Measurements from ENCODE around the gene PHLDB3. TPM values are rescaled to one million over a fixed set of nuclear protein-coding genes. Genes with fewer than 3 reads are reported as not detected.

PHLDB3 gene
- total and polyA plus RNA-seq, 4 donors: 5.8 to 23.4 (median 7.9) TPM

DNA sequence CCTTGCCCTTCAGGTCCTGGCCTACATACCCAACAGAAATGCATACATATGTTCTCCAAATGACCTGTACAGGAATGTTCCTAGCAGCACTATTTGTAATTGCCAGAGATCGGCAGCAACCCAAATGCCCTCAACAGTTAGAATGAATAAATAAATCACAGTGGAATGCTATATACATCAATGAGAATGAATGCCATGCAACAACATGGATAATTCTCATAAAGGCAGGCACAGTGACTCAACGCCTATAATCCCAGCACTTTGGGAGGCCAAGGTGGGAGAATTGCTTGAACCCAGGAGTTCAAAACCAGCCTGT is 71.2 kb downstream of the PHLDB3 start:
- 94 to 97% methylated on average over 2 of the region's 2 CpGs for WGBS, 2 donors
- H3K9me3 ChIP-seq (ENCODE audit: control insufficient read depth in 4 of 4, insufficient read depth in 3 of 4, low read length in 3 of 4): no peaks in the 10 kb centered on the region
- no peak for ATAC-seq (ENCODE audit: insufficient read depth, low FRiP score)

GRCh38 chr19:43430976-43431375 is 73.6 kb downstream of the PHLDB3 start:
- Histone ChIP-seq H3K9ac (ENCODE audit: insufficient read depth in 1 of 2, low read length in 2 of 2) (no peak overlapping the region), H3K27me3 (ENCODE audit: control insufficient read depth in 3 of 3, insufficient read depth in 3 of 3, low read length in 2 of 3) (no peaks in the 10 kb centered on the region), H3K4me1 (ENCODE audit: control insufficient read depth in 5 of 5, insufficient read depth in 5 of 5, low read length in 5 of 5) (no peaks in the 10 kb centered on the region), H3K27ac (ENCODE audit: low read depth in 1 of 2, low read length in 1 of 2) (no peak overlapping the region), H3K4me3 (no peak overlapping the region), H3K9me3 (ENCODE audit: control insufficient read depth in 4 of 4, insufficient read depth in 3 of 4, low read length in 3 of 4) (no peaks in the 10 kb centered on the region), H3K36me3 (ENCODE audit: control insufficient read depth in 4 of 4, insufficient read depth in 4 of 4, low read length in 4 of 4) (no peaks in the 10 kb centered on the region)
- TF ChIP-seq CTCF (IDR thresholded peaks at IDR 0.05; ENCODE audit: control extremely low read depth, extremely low read depth): no peak
- ATAC-seq (ENCODE audit: insufficient read depth, low FRiP score) (no peak), DNase-seq (no peak)
- WGBS, 2 donors: 91 to 94% methylated on average over 9 of the region's 9 CpGs

More for the DNA sequence above, 71.2 kb downstream of the PHLDB3 start:
- Histone ChIP-seq H3K9ac (ENCODE audit: insufficient read depth in 1 of 2, low read length in 2 of 2) (no peak overlapping the region), H3K27ac (ENCODE audit: low read depth in 1 of 2, low read length in 1 of 2) (no peak overlapping the region), H3K4me1 (ENCODE audit: control insufficient read depth in 5 of 5, insufficient read depth in 5 of 5, low read length in 5 of 5) (peaks cover 0 to 3% (median 0%) of the 10 kb centered on the region in 5 donors), H3K27me3 (ENCODE audit: control insufficient read depth in 3 of 3, insufficient read depth in 3 of 3, low read length in 2 of 3) (no peaks in the 10 kb centered on the region), H3K36me3 (ENCODE audit: control insufficient read depth in 4 of 4, insufficient read depth in 4 of 4, low read length in 4 of 4) (no peaks in the 10 kb centered on the region), H3K4me3 (no peak overlapping the region)
- no peak for TF ChIP-seq CTCF (IDR thresholded peaks at IDR 0.05; ENCODE audit: control extremely low read depth, extremely low read depth)
- DNase-seq: no peak

GRCh38 chr19:43430142-43430710 is 74.3 kb downstream of the PHLDB3 start:
- 62 to 75% methylated on average over 6 of the region's 6 CpGs for WGBS, 2 donors
- H3K9ac ChIP-seq (ENCODE audit: insufficient read depth in 1 of 2, low read length in 2 of 2): no peak overlapping the region
- H3K36me3 ChIP-seq (ENCODE audit: control insufficient read depth in 4 of 4, insufficient read depth in 4 of 4, low read length in 4 of 4): no peaks in the 10 kb centered on the region
- no peaks in the 10 kb centered on the region for H3K9me3 ChIP-seq (ENCODE audit: control insufficient read depth in 4 of 4, insufficient read depth in 3 of 4, low read length in 3 of 4)
- DNase-seq: peak in 2 of 3 donors; percentile 67 to 81
- no peak for ATAC-seq (ENCODE audit: insufficient read depth, low FRiP score)
- no peak for TF ChIP-seq CTCF (IDR thresholded peaks at IDR 0.05; ENCODE audit: control extremely low read depth, extremely low read depth)
- H3K4me1 ChIP-seq (ENCODE audit: control insufficient read depth in 5 of 5, insufficient read depth in 5 of 5, low read length in 5 of 5): no peaks in the 10 kb centered on the region
- H3K27me3 ChIP-seq (ENCODE audit: control insufficient read depth in 3 of 3, insufficient read depth in 3 of 3, low read length in 2 of 3): no peaks in the 10 kb centered on the region
- no peak overlapping the region for H3K27ac ChIP-seq (ENCODE audit: low read depth in 1 of 2, low read length in 1 of 2)
- no peak overlapping the region for H3K4me3 ChIP-seq

DNA sequence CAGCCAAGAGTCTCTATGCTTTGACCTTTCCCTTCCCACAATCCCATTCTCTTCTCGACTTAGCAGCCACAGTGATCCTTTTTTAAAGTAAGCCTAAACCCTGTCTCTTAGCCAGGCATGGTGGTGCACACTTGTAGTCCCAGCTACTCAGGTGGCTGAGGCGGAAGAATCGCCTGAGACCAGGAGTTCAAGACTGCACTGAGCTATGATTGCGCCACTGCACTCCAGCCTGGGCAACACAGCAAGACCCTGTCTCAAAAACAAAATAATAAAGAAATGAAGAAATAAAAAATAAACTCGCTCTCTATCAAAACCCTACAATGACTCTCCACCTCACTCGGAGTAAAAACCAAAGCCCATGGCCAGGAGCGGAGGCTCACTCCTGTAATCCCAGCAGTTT is 75.2 kb downstream of the PHLDB3 start:
- ATAC-seq (ENCODE audit: insufficient read depth, low FRiP score): no peak
- peaks cover 0 to 1% (median 0%) of the 10 kb centered on the region in 5 donors for H3K4me1 ChIP-seq (ENCODE audit: control insufficient read depth in 5 of 5, insufficient read depth in 5 of 5, low read length in 5 of 5)
- no peaks in the 10 kb centered on the region for H3K27me3 ChIP-seq (ENCODE audit: control insufficient read depth in 3 of 3, insufficient read depth in 3 of 3, low read length in 2 of 3)
- no peak for TF ChIP-seq CTCF (IDR thresholded peaks at IDR 0.05; ENCODE audit: control extremely low read depth, extremely low read depth)
- no peaks in the 10 kb centered on the region for H3K9me3 ChIP-seq (ENCODE audit: control insufficient read depth in 4 of 4, insufficient read depth in 3 of 4, low read length in 3 of 4)
- no peak overlapping the region for H3K4me3 ChIP-seq
- no peak overlapping the region for H3K27ac ChIP-seq (ENCODE audit: low read depth in 1 of 2, low read length in 1 of 2)
- no peak for DNase-seq
- H3K9ac ChIP-seq (ENCODE audit: insufficient read depth in 1 of 2, low read length in 2 of 2): no peak overlapping the region
- H3K36me3 ChIP-seq (ENCODE audit: control insufficient read depth in 4 of 4, insufficient read depth in 4 of 4, low read length in 4 of 4): no peaks in the 10 kb centered on the region
- WGBS, 2 donors: 91 to 96% methylated on average over 7 of the region's 7 CpGs
